ENCODE data around the gene CDH24. TPM values are rescaled to one million over a fixed set of nuclear protein-coding genes. Genes with fewer than 3 reads are reported as not detected.
A peak's percentile ranks its signal among the peaks of the same experiment; 100 is the strongest.

CDH24 gene
- total and polyA plus RNA-seq, 2 donors (not counting 3 experiments of a cell fraction or from before 2014, with no cell fraction given): 21.7 to 52.9 TPM

DNA sequence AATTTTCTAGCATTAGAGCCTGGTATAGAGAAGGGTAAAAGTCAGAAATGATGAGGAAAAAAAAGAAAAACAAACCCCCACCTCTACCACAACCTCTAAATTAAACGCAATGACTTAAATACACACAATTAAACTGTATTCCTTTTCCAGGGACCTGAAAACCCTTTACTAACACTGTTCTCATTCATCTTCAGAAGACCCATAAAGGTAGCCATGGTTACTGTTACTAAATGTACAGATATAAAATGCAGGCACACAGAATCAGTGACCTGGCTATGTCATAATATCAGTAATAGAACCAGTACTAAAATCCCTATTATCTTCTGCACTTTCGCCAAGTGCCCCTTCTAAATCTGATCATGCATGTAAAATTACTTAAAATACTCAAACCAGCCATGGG, 36.2 kb upstream of the CDH24 start:
- dilution Hi-C loops (cut with MboI; ENCODE audit: extremely low pct_ligation_motif_present, low sequenced_read_pairs) (no loop called here), intact Hi-C loops (cut with micrococcal nuclease) (no loop called here)
- BruUV-seq (replicated peaks): no TSS peak
- Histone ChIP-seq H3K9ac (replicated peaks; ENCODE audit: extremely low read depth, insufficient read depth, low read length) (peak overlapping the region; percentile 94), H4K20me1 (replicated peaks; ENCODE audit: control insufficient read depth, extremely low read depth, insufficient read depth, low read length) (peaks cover 4% of the 10 kb centered on the region), H3K79me2 (ENCODE audit: control insufficient read depth, insufficient read depth, low read length) (peaks cover 75% of the 10 kb centered on the region), H3K9me1 (replicated peaks; ENCODE audit: control insufficient read depth, extremely low read depth, insufficient read depth, low read length) (no peaks in the 10 kb centered on the region), H3K4me3 (replicated peaks in 1 of 3; ENCODE audit: insufficient read depth in 1 of 3, low read depth in 1 of 3, low read length in 3 of 3) (peak overlapping the region in 2 of 3 experiments; percentile 94 to 99), H3K36me3 (ENCODE audit: control insufficient read depth in 2 of 2, extremely low read depth in 1 of 2, insufficient read depth in 2 of 2, low read length in 2 of 2) (peaks cover 12 to 29% of the 10 kb centered on the region in 2 experiments), H3K27ac (ENCODE audit: insufficient read depth, low read depth, low read length) (no peak overlapping the region), H2AFZ (ENCODE audit: low read depth, low read length) (no peak overlapping the region), H3K27me3 (ENCODE audit: control insufficient read depth in 2 of 2, insufficient read depth in 2 of 2, low read length in 2 of 2) (no peaks in the 10 kb centered on the region), H3K4me2 (ENCODE audit: insufficient read depth, low read length) (peak overlapping the region; percentile 99), H3K4me1 (ENCODE audit: control insufficient read depth, extremely low read depth, insufficient read depth, low read length) (peaks cover 36% of the 10 kb centered on the region), H3K9me3 (replicated peaks; ENCODE audit: control insufficient read depth, insufficient read depth, low read length) (no peaks in the 10 kb centered on the region)
- no peak for FAIRE-seq
- DNase-seq (ENCODE audit: low read depth, low spot score): no peak
- ChIA-PET CTCF (interaction anchor here (1.4 to 5.1 kb wide), 3 partner anchors 25 to 107 kb away, joined by 3 to 83 read pairs (median 30); no protein-coding TSS in a partner anchor), POLR2A (no interaction called here)
- TF ChIP-seq JUN (IDR thresholded peaks at IDR 0.05; ENCODE audit: borderline replicate concordance, insufficient read depth, insufficient read length, low read depth): no peak
- TF ChIP-seq FOS (IDR thresholded peaks at IDR 0.05; ENCODE audit: borderline replicate concordance, insufficient read depth, low read length): no peak
- no peak for TF ChIP-seq MYC (IDR thresholded peaks at IDR 0.05; ENCODE audit: low read depth, low read length)
- no peak for TF ChIP-seq EZH2 (IDR thresholded peaks at IDR 0.05; ENCODE audit: borderline replicate concordance, low read depth, low read length, severe bottlenecking)
- TF ChIP-seq MAX (IDR thresholded peaks at IDR 0.05; ENCODE audit: insufficient read depth, insufficient read length): no peak
- no peak for TF ChIP-seq GATA2 (IDR thresholded peaks at IDR 0.05; ENCODE audit: insufficient read depth, insufficient read length, low read depth, low read length)
- TF ChIP-seq, protein P1, sequence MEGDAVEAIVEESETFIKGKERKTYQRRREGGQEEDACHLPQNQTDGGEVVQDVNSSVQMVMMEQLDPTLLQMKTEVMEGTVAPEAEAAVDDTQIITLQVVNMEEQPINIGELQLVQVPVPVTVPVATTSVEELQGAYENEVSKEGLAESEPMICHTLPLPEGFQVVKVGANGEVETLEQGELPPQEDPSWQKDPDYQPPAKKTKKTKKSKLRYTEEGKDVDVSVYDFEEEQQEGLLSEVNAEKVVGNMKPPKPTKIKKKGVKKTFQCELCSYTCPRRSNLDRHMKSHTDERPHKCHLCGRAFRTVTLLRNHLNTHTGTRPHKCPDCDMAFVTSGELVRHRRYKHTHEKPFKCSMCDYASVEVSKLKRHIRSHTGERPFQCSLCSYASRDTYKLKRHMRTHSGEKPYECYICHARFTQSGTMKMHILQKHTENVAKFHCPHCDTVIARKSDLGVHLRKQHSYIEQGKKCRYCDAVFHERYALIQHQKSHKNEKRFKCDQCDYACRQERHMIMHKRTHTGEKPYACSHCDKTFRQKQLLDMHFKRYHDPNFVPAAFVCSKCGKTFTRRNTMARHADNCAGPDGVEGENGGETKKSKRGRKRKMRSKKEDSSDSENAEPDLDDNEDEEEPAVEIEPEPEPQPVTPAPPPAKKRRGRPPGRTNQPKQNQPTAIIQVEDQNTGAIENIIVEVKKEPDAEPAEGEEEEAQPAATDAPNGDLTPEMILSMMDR (IDR thresholded peaks at IDR 0.05; ENCODE audit: extremely low read depth in 1 of 2, insufficient read depth in 1 of 2, low read depth in 1 of 2, low read length in 2 of 2): no peak
- TF ChIP-seq POLR2A (IDR thresholded peaks at IDR 0.05; ENCODE audit: low read depth, low read length): no peak
- TF ChIP-seq POLR2AphosphoS5 (IDR thresholded peaks at IDR 0.05; ENCODE audit: insufficient read depth, low read depth, low read length): no peak
